Right ventricle myocardium superior (tissue), 1 donor: ENCODE data around the gene CLEC4E. TPM values are rescaled to one million over a fixed set of nuclear protein-coding genes. Genes with fewer than 3 reads are reported as not detected.
"Not testable (repeated sequence)": the region's sequence is repeated elsewhere in the genome, so short reads cannot be mapped to it uniquely, and the experiment has no call there.

Source experiments
- ATAC-seq: fragments of 200-7000 bp; cut with Tn5 transposase; one replicate; pipeline ENCODE4 v1.9.1; 2020; ENCODE audit warnings: mild to moderate bottlenecking; ENCODE audit not compliant: poor library complexity
- DNase-seq: peaks from one replicate; pipeline ENCODE4 v3.0.0-alpha.2; 2020
- intact Hi-C: fragments of 100-400 bp; cut with DNase I; formaldehyde crosslinking; loops from one replicate; pipeline ENCODE4 v1.11.2; 2022
- long read RNA-seq: library from polyadenylated mRNA; unstranded; transcript quantifications from one replicate; pipeline ENCODE4 v2.0.0, GENCODE V29; 2021
- total RNA-seq: library from RNA; stranded (reverse); fragmentation: NEBNext Ultra II Directional; extraction: Animal tissue kit (Norgen Biotek cat#: 25700); gene quantifications from one replicate; pipeline ENCODE4 v1.2.1, GENCODE V29; 2021
- donor health status: DM: no; HTN: yes; CAD: no; lungs with severe emphysema.

CLEC4E gene
- 0.54 TPM for total RNA-seq
- long read RNA-seq = 0 reads

- ATAC-seq = peak; percentile 75
- intact Hi-C loops, DNase-seq: not testable (repeated sequence)
These were observed at the start of gene CLEC4E for GRCh38 chr12:8540831-8541230. Gene CLEC4E (minus strand): TSS chr12:8540905. CDS start chr12:8540797, 108 bp downstream.

GRCh38 chr12:8589679-8590078 lies 49.0 kb upstream of the CLEC4E start:
- ATAC-seq = no peak
- intact Hi-C loops = no loop called here
- DNase-seq = no peak

DNA sequence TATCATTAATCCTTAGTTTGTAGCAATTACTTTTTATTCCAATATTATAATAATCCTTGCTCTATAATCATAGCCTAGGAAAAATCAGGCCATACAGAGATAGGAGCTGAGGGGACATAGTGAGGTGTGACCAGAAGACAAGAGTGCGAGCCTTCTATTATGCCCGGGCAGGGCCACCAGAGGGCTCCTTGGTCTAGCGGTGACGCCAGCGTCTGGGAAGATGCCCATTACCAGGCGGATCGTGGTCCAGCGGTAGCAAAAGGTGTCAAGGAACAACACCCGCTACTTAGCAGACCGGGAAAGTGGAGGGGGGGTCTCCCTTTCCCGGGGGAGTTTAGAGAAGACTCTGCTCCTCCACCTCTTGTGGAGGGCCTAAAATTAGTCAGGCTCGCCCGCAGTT lies 43.8 kb upstream of the CLEC4E start:
- intact Hi-C loops, DNase-seq, ATAC-seq: not testable (repeated sequence)

DNA sequence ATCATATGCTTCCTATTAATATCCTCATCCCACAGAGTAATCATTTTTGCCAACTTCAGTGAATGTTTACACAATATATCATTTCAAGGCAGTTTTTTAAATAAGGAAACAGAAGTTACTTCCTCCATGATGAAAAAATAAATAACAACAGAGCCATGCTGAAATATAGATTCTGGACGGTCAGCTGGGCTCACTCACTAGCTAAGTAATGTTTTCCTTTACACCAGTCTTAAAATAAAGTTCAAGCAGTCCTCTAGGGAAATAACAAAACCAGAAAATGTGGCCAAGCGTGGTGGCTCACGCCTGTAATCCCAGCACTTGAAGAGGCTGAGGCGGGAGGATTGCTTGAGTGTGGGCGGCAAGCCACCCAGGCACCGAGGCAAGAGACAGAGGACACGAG lies 43.3 kb upstream of the CLEC4E start:
- intact Hi-C loops = no loop called here
- DNase-seq = no peak
- no peak for ATAC-seq

DNA sequence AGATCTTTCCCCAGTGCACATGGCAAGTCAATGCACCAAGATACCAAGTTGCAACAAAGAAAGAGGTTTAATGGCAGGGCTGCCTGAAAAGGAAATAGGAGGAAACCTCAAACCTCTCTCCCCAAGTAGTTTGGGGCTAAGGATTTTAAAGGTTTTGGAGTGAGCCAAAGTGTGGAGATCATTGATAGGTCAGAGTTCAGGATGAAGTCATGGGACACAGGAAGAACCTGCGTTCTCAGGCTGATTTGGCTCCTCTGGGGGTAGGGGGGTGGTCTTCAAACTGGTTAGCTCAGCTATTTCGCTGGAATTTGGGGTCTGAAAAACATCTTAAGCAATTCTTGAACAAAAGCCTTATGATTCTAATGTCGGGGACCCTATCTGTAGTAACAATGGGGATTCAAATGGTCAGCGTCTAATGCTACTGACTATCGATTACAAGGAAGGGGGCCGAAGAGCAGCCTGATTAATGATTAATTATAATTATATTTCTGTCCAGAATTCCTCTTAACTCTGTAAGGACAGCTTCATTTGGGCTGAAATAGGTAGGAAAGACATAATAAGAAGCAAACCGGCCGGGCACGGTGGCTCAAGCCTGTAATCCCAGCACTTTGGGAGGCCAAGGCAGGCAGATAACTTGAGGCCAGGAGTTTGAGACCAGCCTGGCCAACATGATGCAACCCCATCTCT lies 40.5 kb upstream of the CLEC4E start:
- no peak for ATAC-seq
- no peak for DNase-seq
- intact Hi-C loops = no loop called here

GRCh38 chr12:8577879-8578278 lies 37.2 kb upstream of the CLEC4E start:
- intact Hi-C loops = no loop called here
- DNase-seq (no peak), ATAC-seq (no peak)

- DNase-seq (no peak), ATAC-seq (peak; percentile 52)
- intact Hi-C loops = no loop called here
These were observed 31.8 kb upstream of the CLEC4E start for GRCh38 chr12:8572507-8572906.

DNA sequence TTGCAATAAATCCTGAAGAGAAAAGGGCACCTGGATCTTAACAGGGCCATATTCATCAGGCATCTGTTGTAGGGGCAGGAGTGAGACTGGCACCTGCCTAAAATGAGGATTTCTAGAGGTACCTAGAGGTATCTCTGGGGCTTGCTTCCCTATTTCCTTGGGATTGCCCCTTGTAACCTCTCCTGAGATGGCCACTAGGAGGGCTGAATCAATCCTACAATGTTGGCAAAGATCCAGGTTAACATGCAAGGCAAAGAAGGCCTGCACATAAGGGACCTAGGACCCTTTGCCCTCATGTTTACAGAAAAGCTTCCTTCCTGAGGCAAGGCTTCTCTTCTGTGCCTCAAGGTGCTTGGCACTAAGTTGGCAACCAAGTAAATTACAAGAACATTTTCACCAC lies 25.8 kb upstream of the CLEC4E start:
- intact Hi-C loops = no loop called here
- DNase-seq = no peak
- ATAC-seq = no peak

- intact Hi-C loops, DNase-seq: not testable (repeated sequence)
- peak; percentile 31 for ATAC-seq
These were observed 25.3 kb upstream of the CLEC4E start for GRCh38 chr12:8566052-8566451.

GRCh38 chr12:8564656-8565055 lies 24.0 kb upstream of the CLEC4E start:
- DNase-seq = no peak
- intact Hi-C loops = no loop called here
- ATAC-seq = no peak

DNA sequence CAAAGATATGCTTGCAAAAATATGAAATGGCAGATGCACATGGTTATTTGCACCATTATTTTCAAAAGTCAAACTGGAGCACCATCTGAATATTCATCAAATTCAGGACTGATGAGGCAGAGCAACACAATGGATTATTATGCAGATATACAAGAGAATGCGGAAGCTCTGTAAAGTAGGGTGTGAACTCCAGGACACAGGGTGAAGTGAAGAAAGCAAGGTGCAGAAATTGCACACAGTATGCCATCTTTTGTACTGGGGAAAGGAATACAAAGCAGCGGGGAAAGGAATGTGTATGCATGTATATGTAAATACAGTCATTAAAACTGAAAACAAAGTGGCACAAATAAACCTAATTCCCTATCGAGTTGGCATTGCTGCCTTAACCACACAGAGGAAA lies 22.7 kb upstream of the CLEC4E start:
- intact Hi-C loops = no loop called here
- ATAC-seq = no peak
- no peak for DNase-seq

DNA sequence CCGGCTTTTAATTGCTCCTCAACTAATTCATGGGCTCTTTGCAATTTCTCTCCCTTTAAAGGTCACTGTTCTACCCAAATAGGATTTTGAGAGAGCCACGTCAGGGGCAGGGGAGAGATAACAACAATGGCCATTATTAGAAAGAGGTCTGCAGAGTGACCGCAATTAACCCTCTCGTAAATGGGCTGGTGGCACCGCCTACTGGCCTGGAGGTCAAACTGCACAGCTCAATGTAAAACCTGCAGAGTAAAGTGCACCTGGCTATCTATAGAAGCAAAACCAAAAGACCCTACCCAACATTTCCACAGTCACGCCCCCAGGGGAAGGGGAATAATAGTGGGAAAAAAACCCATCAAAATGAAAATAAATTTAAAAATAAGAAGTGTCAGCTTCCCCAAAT lies 21.6 kb upstream of the CLEC4E start:
- no peak for DNase-seq
- ATAC-seq = no peak
- intact Hi-C loops = no loop called here

DNA sequence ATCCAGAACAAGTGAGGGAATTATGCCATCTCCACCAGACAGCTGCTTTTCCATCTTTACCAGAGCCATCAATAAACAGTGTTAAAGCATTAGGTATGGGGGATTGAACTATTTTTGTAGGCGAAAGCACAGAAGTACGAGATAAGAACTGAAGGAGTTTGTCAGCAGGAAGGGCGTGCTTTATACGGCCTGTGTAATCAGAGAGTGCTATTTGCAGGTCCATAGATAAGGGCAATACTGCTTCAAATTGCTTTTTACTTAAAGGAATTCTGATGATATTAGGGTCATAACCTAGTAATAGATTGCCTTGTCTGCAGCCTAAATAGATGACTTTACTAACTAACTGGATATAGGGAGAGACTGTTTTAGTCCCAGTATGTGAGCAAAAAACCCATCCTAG lies 20.3 kb upstream of the CLEC4E start:
- no peak for ATAC-seq
- no peak for DNase-seq
- intact Hi-C loops = no loop called here

DNA sequence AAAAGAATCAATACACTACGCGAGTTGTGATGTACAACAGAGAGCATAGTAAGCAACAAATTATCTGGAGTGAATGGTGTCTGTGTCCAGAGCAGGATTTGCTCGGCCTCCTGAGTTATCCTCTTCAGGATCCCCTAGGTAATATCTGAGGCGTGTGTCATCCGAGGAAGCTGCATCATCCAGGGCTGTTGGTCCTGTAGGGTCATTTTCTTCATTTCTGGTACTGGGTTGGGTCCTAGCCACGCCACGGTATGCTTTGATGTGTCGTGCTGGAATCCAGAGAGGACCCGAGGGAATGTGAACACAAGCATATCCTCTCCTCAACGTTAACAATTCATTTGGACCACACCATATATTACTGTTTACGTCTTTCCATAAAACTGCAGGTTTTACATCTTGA lies 19.0 kb upstream of the CLEC4E start:
- ATAC-seq (no peak), DNase-seq (no peak)
- intact Hi-C loops = no loop called here

DNA sequence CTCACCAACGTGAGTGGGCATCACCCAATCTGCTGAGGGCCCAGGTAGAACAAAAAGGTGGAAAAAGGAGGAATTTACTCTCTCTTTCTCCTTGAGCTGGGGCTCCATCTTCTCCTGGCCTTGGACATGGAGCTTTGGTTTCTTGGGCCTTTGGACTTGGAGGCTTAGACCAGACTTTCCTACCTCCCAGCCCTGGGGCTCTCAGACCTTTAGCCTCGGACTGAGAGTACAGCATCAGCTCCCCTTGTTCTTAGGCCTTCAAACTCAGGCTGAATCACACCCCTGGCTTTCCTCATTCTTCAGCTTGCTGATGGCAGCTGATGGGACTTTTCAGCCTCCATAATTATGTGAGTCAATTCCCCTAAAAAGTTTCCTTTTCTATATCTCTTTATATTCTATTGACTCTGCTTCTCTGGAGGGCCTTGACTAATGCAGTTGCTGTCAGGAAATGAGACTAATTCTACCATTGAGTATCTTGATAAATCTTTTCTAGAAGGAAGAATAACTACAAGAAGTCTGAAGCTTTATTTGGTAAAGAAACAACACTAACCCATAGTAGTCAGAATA lies 15.9 kb upstream of the CLEC4E start:
- no peak for DNase-seq
- ATAC-seq = no peak
- intact Hi-C loops = no loop called here

DNA sequence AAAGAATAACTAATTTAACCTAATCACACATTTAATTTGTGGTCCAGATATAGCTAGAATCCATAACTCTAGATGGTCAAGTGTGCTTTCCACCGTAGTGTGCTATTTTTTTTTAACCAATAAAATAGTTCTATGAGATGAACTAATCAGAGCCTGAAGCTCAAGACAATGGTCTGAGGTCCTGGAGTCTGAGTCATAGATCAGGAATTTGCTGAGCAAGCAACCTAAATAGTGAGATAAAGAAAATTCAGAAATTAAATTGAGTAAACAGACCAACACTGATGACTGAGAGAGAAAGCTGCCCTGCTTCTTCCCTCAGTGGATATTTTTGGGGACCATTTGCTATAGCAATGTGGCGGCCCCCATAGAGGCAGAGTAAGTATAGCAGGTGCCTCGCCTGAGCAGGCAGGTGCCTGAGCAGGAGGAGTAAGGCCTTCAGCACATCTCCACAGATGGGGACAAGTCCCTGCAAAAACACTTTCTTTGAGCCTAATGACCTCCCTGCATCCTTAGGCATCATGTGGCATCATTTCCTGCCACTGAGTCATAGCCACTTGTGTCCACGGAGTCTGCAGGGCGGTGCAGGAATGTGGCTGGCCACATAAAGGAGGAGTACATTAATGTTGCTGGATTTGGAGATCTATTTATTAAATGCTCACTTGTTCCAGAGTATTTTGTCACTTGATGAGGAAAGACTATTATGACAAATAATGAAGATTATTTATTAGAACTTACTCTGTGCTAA lies 13.9 kb upstream of the CLEC4E start:
- ATAC-seq = no peak
- DNase-seq = no peak
- intact Hi-C loops = no loop called here

GRCh38 chr12:8553088-8553627 lies 12.5 kb upstream of the CLEC4E start:
- ATAC-seq = no peak
- no peak for DNase-seq
- intact Hi-C loops = no loop called here

DNA sequence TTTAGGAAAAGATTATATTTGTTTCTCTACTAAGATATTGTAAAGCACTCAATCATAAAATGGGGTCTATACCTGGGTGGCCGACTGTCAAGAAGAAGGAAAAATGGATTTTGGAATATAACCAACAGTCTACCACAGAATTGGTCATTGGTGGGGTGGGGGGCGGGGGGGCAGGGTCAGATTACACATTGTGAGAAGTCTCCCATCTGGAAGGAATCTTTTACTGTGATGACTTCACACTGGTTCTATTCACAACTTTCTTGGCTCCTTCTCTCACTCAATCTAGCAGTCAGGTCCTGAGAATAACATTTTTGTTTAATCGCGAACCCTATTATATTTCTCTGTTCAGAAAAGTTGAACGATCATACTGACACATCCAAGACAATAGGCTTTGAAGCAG lies 8.7 kb upstream of the CLEC4E start:
- DNase-seq = no peak
- no peak for ATAC-seq
- intact Hi-C loops = no loop called here

- DNase-seq (no peak), ATAC-seq (no peak)
- intact Hi-C loops = no loop called here
These were observed 7.5 kb upstream of the CLEC4E start for GRCh38 chr12:8548192-8548591.

DNA sequence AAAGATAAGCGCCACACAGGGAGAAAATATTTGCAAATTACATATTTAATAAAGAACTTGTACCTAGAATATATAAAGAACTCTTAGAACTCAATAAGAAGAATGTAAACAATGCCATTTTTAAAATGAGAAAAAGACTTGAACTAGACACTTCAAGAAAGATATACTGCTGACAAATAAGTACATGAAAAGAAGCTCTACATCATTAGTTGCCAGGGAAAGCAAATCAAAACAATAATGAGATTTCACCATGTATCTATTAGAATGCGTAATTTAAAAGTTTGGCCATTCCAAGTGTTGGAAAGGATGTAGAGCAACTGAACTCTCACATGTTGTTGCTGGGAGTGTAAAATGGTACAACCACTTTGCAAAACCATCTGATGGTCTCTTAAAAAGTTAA lies 6.9 kb upstream of the CLEC4E start:
- ATAC-seq (no peak), DNase-seq (no peak)
- intact Hi-C loops = no loop called here
